ENCODE data around the gene SHKBP1. TPM values are rescaled to one million over a fixed set of nuclear protein-coding genes. Genes with fewer than 3 reads are reported as not detected.

Gene SHKBP1
- total RNA-seq, 3 donors from 2014 or later, result 25.8 to 42.9 (median 34.1) TPM

DNA sequence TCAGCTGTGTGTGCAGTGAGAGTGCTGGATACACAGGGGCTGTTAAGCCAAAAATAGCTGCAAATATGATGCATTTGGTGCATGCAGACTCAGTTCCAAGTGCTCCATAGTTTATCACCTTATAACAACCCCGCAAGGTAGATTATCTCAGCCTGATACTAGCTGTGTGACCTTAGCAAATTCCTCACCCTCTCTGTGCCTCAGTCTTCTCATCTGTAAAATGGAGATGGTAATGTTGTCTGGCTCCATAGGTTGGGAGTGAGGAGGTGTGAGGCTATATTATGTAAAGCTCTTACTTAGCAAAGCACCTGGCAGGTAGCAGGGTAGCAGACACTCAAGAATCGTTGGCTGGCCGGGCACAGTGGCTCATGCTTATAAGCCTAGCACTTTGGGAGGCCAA, 23.8 kb upstream of the SHKBP1 start:
- H3K4me1 ChIP-seq, result no peaks in the 10 kb centered on the region
- DNase-seq (ENCODE audit: low spot score in 2 of 2), result no peak

DNA sequence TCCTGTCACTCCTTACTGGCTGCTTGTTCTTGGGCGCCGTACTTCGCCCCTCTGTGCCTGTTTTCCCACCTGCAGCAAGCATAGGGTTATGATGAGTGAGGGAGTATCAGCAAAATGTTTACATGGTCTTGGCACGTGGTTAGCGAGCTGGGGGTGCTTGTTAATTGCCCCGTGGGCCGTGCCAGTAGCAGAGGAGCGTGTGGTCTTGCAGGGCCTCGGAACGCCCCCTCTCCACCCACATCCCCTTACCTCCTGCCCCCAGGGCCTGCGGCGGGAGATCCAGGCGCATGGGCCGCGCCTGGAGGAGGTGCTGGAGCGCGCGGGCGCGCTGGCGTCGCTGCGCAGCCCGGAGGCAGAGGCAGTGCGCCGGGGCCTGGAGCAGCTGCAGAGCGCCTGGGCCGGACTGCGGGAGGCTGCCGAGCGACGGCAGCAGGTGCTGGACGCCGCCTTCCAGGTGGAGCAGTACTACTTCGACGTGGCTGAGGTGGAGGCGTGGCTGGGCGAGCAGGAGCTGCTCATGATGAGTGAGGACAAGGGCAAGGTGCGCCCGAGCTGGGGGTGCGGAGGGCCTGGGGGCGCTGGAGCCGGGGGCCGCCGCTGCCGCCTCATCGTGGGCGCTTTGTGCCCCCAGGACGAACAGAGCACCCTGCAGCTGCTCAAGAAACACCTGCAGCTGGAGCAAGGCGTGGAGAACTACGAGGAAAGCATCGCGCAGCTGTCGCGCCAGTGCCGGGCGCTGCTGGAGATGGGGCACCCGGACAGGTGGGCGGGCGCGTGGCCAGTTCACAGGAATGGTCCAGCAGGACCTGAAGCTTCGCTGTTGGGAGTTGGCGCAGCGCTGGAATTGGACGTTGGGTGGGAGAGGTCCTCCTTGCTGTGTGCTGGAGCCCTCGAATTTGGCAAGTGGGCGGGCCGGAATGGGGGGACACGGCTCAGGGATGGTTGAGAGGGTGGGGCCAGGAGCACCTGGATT, 22.5 kb upstream of the SHKBP1 start:
- Histone ChIP-seq H3K27ac (no peak overlapping the region), H3K4me1 (no peaks in the 10 kb centered on the region), H3K4me3 (no peak overlapping the region), H3K27me3 (peaks cover 0 to 15% of the 10 kb centered on the region in 2 donors), H3K9me3 (no peaks in the 10 kb centered on the region), H3K36me3 (no peaks in the 10 kb centered on the region)
- DNase-seq (ENCODE audit: low spot score in 2 of 2), result no peak
- intact Hi-C loops (cut with DNase I; ENCODE audit: low total_unique reads), result loop anchor here (5.0 kb wide), 1 partner anchor 1798 kb away; no protein-coding TSS in a partner anchor
- no peak for TF ChIP-seq CTCF (IDR thresholded peaks at IDR 0.05)
- TF ChIP-seq POLR2A (IDR thresholded peaks at IDR 0.05), result no peak
- no peak for TF ChIP-seq POLR2AphosphoS5 (IDR thresholded peaks at IDR 0.05)

More for the DNA sequence above, 23.8 kb upstream of the SHKBP1 start:
- Histone ChIP-seq H3K27ac (no peak overlapping the region), H3K27me3 (peaks cover 2 to 15% of the 10 kb centered on the region in 2 donors), H3K36me3 (no peaks in the 10 kb centered on the region), H3K4me3 (no peak overlapping the region), H3K9me3 (no peaks in the 10 kb centered on the region)
- intact Hi-C loops (cut with DNase I; ENCODE audit: low total_unique reads), result loop anchor here (5.0 kb wide), 1 partner anchor 1799 kb away; no protein-coding TSS in a partner anchor
- TF ChIP-seq POLR2A (IDR thresholded peaks at IDR 0.05) (no peak), CTCF (IDR thresholded peaks at IDR 0.05) (no peak), POLR2AphosphoS5 (IDR thresholded peaks at IDR 0.05) (no peak)

DNA sequence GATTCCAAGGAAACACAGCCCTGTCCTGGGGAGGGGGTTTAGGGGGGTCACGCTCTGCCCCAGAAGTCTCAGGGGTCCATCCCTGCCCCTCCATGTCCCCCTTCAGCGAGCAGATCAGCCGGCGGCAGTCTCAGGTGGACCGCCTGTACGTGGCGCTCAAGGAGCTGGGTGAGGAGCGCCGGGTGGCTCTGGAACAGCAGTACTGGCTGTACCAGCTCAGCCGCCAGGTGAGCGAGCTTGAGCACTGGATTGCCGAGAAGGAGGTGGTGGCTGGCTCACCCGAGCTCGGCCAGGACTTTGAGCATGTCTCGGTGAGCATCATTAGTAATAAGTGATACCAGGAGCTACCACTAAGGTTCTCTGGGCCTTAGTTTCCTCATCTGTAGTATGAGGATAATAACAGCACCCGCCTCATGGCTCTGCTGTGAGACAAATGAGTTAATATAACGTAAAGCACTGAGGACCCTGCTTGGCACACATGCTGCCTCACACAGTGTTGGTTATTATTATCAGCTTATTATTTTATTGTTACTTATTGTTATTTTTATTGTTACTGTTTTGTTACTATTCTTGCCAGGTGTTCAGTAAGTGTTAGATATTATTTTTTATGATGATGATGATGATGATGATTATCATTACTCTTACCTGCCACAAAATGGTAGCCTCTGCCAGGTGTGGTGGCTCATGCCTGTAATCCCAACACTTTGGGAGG, 20.5 kb upstream of the SHKBP1 start:
- TF ChIP-seq POLR2AphosphoS5 (IDR thresholded peaks at IDR 0.05) (no peak), CTCF (IDR thresholded peaks at IDR 0.05) (no peak), POLR2A (IDR thresholded peaks at IDR 0.05) (no peak)
- H3K27me3 ChIP-seq, result peaks cover 0 to 15% of the 10 kb centered on the region in 2 donors
- H3K36me3 ChIP-seq, result no peaks in the 10 kb centered on the region
- no peak for DNase-seq (ENCODE audit: low spot score in 2 of 2)
- H3K9me3 ChIP-seq, result no peaks in the 10 kb centered on the region
- H3K4me3 ChIP-seq, result no peak overlapping the region
- H3K4me1 ChIP-seq, result no peaks in the 10 kb centered on the region
- no peak overlapping the region for H3K27ac ChIP-seq
- intact Hi-C loops (cut with DNase I; ENCODE audit: low total_unique reads), result no loop called here

DNA sequence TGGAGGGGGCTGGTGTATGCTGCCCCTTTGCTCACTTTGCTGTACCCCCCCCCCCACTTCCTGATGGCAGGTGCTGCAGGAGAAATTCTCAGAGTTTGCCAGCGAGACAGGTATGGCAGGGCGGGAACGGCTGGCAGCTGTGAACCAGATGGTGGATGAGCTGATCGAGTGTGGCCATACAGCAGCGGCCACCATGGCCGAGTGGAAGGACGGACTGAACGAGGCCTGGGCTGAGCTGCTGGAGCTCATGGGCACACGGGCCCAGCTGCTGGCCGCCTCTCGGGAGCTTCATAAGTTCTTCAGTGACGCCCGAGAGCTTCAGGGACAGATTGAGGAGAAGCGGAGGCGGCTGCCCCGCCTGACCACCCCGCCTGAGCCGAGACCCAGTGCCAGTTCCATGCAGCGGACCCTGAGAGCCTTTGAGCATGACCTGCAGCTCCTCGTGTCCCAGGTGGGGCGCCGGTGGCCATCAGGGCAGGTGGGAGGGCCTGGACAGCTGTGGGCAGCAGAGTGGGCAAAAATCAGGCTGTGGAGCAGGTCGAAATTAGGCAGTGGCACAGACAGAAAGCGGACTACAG, 19.6 kb upstream of the SHKBP1 start:
- no peak overlapping the region for H3K4me3 ChIP-seq
- H3K4me1 ChIP-seq, result no peaks in the 10 kb centered on the region
- H3K9me3 ChIP-seq, result no peaks in the 10 kb centered on the region
- peaks cover 0 to 15% of the 10 kb centered on the region in 2 donors for H3K27me3 ChIP-seq
- no peak for DNase-seq (ENCODE audit: low spot score in 2 of 2)
- no peaks in the 10 kb centered on the region for H3K36me3 ChIP-seq
- TF ChIP-seq POLR2AphosphoS5 (IDR thresholded peaks at IDR 0.05), result no peak
- intact Hi-C loops (cut with DNase I; ENCODE audit: low total_unique reads), result no loop called here
- H3K27ac ChIP-seq, result no peak overlapping the region

DNA sequence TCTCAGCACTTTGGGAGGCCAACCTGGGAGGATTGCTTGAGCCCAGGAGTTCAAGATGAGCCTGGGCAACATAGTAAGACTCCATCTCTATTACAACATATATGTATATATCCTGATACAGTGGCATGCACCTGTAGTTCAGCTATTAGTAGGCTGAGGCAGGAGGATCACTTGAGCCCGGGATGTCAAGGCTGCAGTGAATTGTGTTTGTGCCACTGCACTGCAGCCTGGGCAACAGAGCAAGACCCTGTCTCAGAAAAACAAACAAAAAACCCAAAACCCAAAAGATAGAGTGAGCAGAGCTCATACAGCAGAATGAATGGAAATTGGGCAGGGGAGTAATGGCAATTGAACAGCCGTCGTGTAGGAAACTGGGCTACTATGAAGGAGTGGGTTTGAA, 17.3 kb upstream of the SHKBP1 start:
- H3K9me3 ChIP-seq, result no peaks in the 10 kb centered on the region
- H3K27me3 ChIP-seq, result peaks cover 0 to 7% of the 10 kb centered on the region in 2 donors
- no peaks in the 10 kb centered on the region for H3K4me1 ChIP-seq
- H3K4me3 ChIP-seq, result no peak overlapping the region
- no peaks in the 10 kb centered on the region for H3K36me3 ChIP-seq
- intact Hi-C loops (cut with DNase I; ENCODE audit: low total_unique reads), result no loop called here
- no peak for DNase-seq (ENCODE audit: low spot score in 2 of 2)
- H3K27ac ChIP-seq, result no peak overlapping the region
- no peak for TF ChIP-seq CTCF (IDR thresholded peaks at IDR 0.05)
- no peak for TF ChIP-seq POLR2A (IDR thresholded peaks at IDR 0.05)
- no peak for TF ChIP-seq POLR2AphosphoS5 (IDR thresholded peaks at IDR 0.05)
